Gastrocnemius medialis (tissue), 4 donors: Measurements from ENCODE around the gene CGB3. TPM values are rescaled to one million over a fixed set of nuclear protein-coding genes. Genes with fewer than 3 reads are reported as not detected.

Experiments
- ATAC-seq, 2 donors: fragments of 150-250 bp; one replicate each; pipeline ENCODE4 v1.9.1; 2016
- DNase-seq, 2 donors: peaks; one replicate each; pipeline ENCODE4 v3.0.0-alpha.2; 2019
- H3K27ac ChIP-seq, 4 donors: fragments of 200-600 bp; sonication (generic); 1 replicate in 1 of 4; 2 replicates in 3 of 4; pipeline ENCODE4 v1.5.1; 2016 to 2018; ENCODE audit warnings: mild to moderate bottlenecking in 2 of 4, moderate library complexity in 1 of 4
- H3K27me3 ChIP-seq, 3 donors: fragments of 200-600 bp; sonication (generic) in 2 of 3; 1 replicate in 1 of 3; 2 replicates in 2 of 3; pipeline versions ENCODE4 v1.5.1 to v1.6.0; 2016 to 2019; ENCODE audit warnings: mild to moderate bottlenecking in 1 of 3, moderate library complexity in 1 of 3
- H3K36me3 ChIP-seq, 2 donors: fragments of 200-600 bp; sonication (generic) in 1 of 2; one replicate each; pipeline ENCODE4 v1.5.1; 2017 to 2018
- H3K4me1 ChIP-seq, 2 donors: fragments of 200-600 bp; sonication (generic) in 1 of 2; one replicate each; pipeline ENCODE4 v1.5.1; 2016 to 2017; ENCODE audit warnings: mild to moderate bottlenecking in 2 of 2
- H3K4me3 ChIP-seq, 4 donors: fragments of 200-600 bp; sonication (generic) in 3 of 4; 1 replicate in 1 of 4; 2 replicates in 3 of 4; pipeline ENCODE4 v1.5.1; 2016 to 2019; ENCODE audit warnings: mild to moderate bottlenecking in 2 of 4
- H3K9me3 ChIP-seq, 3 donors: fragments of 200-600 bp; sonication (generic) in 2 of 3; 1 replicate in 1 of 3; 2 replicates in 2 of 3; pipeline ENCODE4 v1.5.1; 2016 to 2019
- POLR2A ChIP-seq, 2 donors: fragments of 450-650 bp; IDR thresholded peaks; one replicate each; pipeline ENCODE4 v1.6.1; 2017; ENCODE audit warnings: antibody characterized with exemption in 2 of 2, mild to moderate bottlenecking in 2 of 2, moderate library complexity in 2 of 2
- in situ Hi-C, 4 donors: fragments of 200-750 bp; cut with MboI; loops; one replicate each; pipeline versions ENCODE4 v1.15.0 to v1.8.0; 2017; ENCODE audit warnings: low sequenced_read_pairs in 4 of 4
- intact Hi-C: fragments of 100-400 bp; cut with DNase I; formaldehyde crosslinking; loops from one replicate; pipeline ENCODE4 v1.15.1; 2023; ENCODE audit warnings: low total_unique reads
- total RNA-seq, 4 donors: library from RNA; depleted of rRNA; stranded (reverse); fragments of >200 nt; gene quantifications; one replicate each; pipeline versions ENCODE4 v1.1.0 to v1.2.3, GENCODE V29; 2016
- TF ChIP-seq, protein P1 (sequence below), 5 experiments: fragments of 450-650 bp in 3 of 5; fragments of 200-600 bp in 2 of 5; sonication (generic) in 2 of 5; IDR thresholded peaks in 4 of 5; conservative IDR thresholded peaks in 1 of 5; 1 replicate in 4 of 5; 2 replicates in 1 of 5; pipeline ENCODE4 v1.5.1; 2016 to 2019; ENCODE audit warnings: antibody characterized with exemption in 5 of 5, mild to moderate bottlenecking in 3 of 5, moderate library complexity in 3 of 5

CGB3 gene
- total RNA-seq, 4 donors from 2014 or later, result not detected

DNA sequence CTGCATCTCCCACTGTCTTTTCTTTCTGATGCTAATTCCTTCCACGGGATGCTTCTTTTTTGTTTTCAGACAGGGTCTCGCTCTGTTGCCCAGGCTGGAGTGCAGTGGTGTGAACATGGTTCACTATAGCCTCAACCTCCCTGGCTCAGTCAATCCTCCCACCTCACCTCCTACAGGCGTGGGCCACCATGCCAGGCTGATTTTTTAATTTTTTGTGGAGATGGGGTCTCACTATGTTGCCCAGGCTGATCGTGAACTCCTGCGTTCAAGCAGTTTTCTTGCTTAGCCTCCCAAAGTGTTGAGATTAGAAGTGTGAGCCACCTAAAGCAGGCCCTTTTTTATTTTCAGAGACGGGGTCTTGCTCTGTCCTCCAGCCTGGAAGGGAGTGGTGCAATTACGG is 35.8 kb downstream of the CGB3 start:
- peaks cover 47 to 50% of the 10 kb centered on the region in 2 donors for H3K4me1 ChIP-seq
- H3K27me3 ChIP-seq, result no peaks in the 10 kb centered on the region
- H3K36me3 ChIP-seq, result peaks cover 0 to 57% of the 10 kb centered on the region in 2 donors
- DNase-seq (no peak), ATAC-seq (no peak)
- H3K4me3 ChIP-seq, result no peak overlapping the region
- H3K27ac ChIP-seq, result peak overlapping the region; percentile 93 to 100 (median 99)
- intact Hi-C loops, result no loop called here
- TF ChIP-seq POLR2A (IDR thresholded peaks at IDR 0.05), result no peak
- no peaks in the 10 kb centered on the region for H3K9me3 ChIP-seq
- in situ Hi-C loops, result no loop called here

DNA sequence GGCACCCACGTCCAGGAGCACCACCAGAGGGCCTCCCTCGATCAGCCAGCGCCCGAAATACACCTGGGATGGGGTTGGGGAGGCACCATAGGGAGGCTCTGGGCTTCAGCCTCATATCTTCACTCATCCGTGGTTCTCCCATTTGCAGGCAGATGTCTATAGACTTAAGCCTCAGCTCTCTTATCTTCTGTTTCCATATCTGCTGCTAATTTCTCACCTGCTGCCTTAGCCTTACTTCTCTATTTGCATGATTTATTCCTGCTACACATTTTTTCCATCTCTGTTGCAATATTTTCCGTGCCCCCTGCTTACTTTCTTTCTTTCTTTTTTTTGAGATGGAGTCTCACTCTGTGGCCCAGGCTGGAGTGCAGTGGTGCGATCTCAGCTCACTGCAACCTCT is 36.8 kb downstream of the CGB3 start:
- H3K4me3 ChIP-seq, result no peak overlapping the region
- peaks cover 50% of the 10 kb centered on the region in 2 donors for H3K4me1 ChIP-seq
- DNase-seq (no peak), ATAC-seq (no peak)
- TF ChIP-seq, protein P1, sequence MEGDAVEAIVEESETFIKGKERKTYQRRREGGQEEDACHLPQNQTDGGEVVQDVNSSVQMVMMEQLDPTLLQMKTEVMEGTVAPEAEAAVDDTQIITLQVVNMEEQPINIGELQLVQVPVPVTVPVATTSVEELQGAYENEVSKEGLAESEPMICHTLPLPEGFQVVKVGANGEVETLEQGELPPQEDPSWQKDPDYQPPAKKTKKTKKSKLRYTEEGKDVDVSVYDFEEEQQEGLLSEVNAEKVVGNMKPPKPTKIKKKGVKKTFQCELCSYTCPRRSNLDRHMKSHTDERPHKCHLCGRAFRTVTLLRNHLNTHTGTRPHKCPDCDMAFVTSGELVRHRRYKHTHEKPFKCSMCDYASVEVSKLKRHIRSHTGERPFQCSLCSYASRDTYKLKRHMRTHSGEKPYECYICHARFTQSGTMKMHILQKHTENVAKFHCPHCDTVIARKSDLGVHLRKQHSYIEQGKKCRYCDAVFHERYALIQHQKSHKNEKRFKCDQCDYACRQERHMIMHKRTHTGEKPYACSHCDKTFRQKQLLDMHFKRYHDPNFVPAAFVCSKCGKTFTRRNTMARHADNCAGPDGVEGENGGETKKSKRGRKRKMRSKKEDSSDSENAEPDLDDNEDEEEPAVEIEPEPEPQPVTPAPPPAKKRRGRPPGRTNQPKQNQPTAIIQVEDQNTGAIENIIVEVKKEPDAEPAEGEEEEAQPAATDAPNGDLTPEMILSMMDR (IDR thresholded peaks at IDR 0.05 in 4 of 5, conservative IDR thresholded peaks at IDR 0.05 in 1 of 5), result no peak
- TF ChIP-seq POLR2A (IDR thresholded peaks at IDR 0.05), result no peak
- no peaks in the 10 kb centered on the region for H3K27me3 ChIP-seq
- H3K9me3 ChIP-seq, result no peaks in the 10 kb centered on the region
- in situ Hi-C loops, result no loop called here
- peaks cover 0 to 67% of the 10 kb centered on the region in 2 donors for H3K36me3 ChIP-seq
- peak overlapping the region; percentile 93 to 100 (median 99) for H3K27ac ChIP-seq
- intact Hi-C loops, result no loop called here

DNA sequence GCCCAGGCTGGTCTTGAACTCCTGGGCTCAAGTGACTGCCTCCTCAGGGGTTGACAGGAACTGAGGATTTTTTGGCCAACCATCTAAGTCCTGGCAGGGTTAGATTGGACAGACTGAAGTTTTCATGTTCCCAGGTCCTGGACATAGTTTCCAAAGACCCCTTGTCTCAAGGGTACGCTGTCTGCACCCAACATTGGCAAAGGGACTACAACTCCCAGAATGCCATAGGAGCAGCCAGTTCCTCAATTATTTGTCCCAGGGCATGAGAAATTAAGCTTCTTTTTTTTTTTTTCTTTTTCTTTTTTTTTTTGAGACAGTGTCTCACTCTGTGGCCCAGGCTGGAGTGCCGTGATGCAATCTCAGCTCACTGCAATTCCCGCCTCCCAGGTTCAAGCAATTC is 37.9 kb downstream of the CGB3 start:
- H3K4me3 ChIP-seq, result no peak overlapping the region
- in situ Hi-C loops (no loop called here), intact Hi-C loops (no loop called here)
- no peaks in the 10 kb centered on the region for H3K27me3 ChIP-seq
- H3K27ac ChIP-seq, result peak overlapping the region; percentile 93 to 100 (median 99)
- no peak for DNase-seq
- H3K9me3 ChIP-seq, result no peaks in the 10 kb centered on the region
- peaks cover 0 to 78% of the 10 kb centered on the region in 2 donors for H3K36me3 ChIP-seq
- TF ChIP-seq, protein P1 (IDR thresholded peaks at IDR 0.05 in 4 of 5, conservative IDR thresholded peaks at IDR 0.05 in 1 of 5), result no peak
- TF ChIP-seq POLR2A (IDR thresholded peaks at IDR 0.05), result no peak
- ATAC-seq, result no peak
- H3K4me1 ChIP-seq, result peaks cover 41 to 43% of the 10 kb centered on the region in 2 donors

DNA sequence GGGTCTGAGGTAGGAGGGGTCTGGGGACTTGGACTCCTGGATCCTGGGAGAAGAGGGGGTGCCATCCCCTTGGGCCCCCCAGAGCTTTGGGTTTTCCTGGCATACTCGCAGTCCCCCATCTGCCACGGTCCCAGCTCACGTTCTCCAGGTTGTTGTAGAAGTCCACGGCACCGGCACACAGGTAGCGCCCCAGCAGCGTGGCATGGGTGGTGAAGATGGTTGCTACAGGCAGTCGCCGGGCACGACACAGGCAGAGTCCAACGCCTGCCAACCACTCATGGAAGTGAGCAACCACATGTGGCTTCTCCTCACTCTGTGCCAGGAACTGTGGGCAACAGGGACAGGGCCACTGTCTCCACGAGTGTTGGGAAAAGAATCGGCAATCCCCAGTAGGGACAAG is 38.4 kb downstream of the CGB3 start:
- Histone ChIP-seq H3K4me1 (peaks cover 36 to 38% of the 10 kb centered on the region in 2 donors), H3K36me3 (peaks cover 0 to 83% of the 10 kb centered on the region in 2 donors), H3K9me3 (no peaks in the 10 kb centered on the region), H3K4me3 (no peak overlapping the region), H3K27ac (peak overlapping the region; percentile 93 to 100 (median 99)), H3K27me3 (no peaks in the 10 kb centered on the region)
- in situ Hi-C loops (no loop called here), intact Hi-C loops (no loop called here)
- TF ChIP-seq POLR2A (IDR thresholded peaks at IDR 0.05), result no peak
- TF ChIP-seq, protein P1 (IDR thresholded peaks at IDR 0.05 in 4 of 5, conservative IDR thresholded peaks at IDR 0.05 in 1 of 5), result no peak
- no peak for ATAC-seq
- no peak for DNase-seq

DNA sequence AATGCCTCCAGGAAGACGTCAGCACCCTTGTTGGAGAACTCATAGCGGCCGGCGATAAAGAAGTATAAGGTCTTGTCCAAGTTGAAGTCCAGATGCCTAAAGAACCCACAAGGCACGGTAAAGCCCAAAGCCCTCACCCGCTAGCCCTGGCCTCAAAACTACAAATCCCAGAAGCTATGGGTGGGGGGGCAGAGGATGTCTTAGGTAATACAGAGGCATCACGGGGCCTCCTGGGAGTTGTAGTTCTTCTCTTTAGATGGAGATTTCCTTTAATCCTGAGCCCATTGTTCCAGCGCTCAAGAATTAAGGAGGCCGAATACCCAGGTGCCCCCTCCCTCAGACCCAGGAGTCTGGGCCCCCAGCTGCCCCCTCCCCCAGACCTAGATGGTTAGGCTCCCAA is 41.9 kb downstream of the CGB3 start:
- no peaks in the 10 kb centered on the region for H3K9me3 ChIP-seq
- intact Hi-C loops (no loop called here), in situ Hi-C loops (no loop called here)
- ATAC-seq (no peak), DNase-seq (peak in 1 of 2 donors; percentile 58)
- peak overlapping the region; percentile 93 to 100 (median 99) for H3K27ac ChIP-seq
- H3K36me3 ChIP-seq, result peaks cover 0 to 75% of the 10 kb centered on the region in 2 donors
- TF ChIP-seq, protein P1 (IDR thresholded peaks at IDR 0.05 in 4 of 5, conservative IDR thresholded peaks at IDR 0.05 in 1 of 5), result no peak
- no peak for TF ChIP-seq POLR2A (IDR thresholded peaks at IDR 0.05)
- H3K27me3 ChIP-seq, result no peaks in the 10 kb centered on the region
- no peak overlapping the region for H3K4me3 ChIP-seq
- peaks cover 28 to 32% of the 10 kb centered on the region in 2 donors for H3K4me1 ChIP-seq
